Neural crest cell (in vitro differentiated cells): ENCODE measurements around the gene ANO4. TPM values are rescaled to one million over a fixed set of nuclear protein-coding genes. Genes with fewer than 3 reads are reported as not detected.

ENCODE experiments used
- DNase-seq: peaks from one replicate; pipeline ENCODE4 v3.0.0; 2021; ENCODE audit warnings: low read depth, mixed read lengths, low spot score
- H3K27ac Mint-ChIP-seq: one replicate; pipeline ENCODE4 v1.8.0; 2021; ENCODE audit warnings: mild to moderate bottlenecking, mixed read lengths; ENCODE audit not compliant: unreplicated experiment
- H3K27me3 Mint-ChIP-seq: 2 replicates; pipeline ENCODE4 v1.8.0; 2021; ENCODE audit warnings: low read depth, mild to moderate bottlenecking, mixed read lengths
- H3K36me3 Mint-ChIP-seq: 2 replicates; pipeline ENCODE4 v1.8.0; 2021; ENCODE audit warnings: low read depth, mild to moderate bottlenecking, mixed read lengths
- H3K4me1 Mint-ChIP-seq: 2 replicates; pipeline ENCODE4 v1.8.0; 2021; ENCODE audit warnings: mixed read lengths
- H3K4me3 Mint-ChIP-seq: one replicate; pipeline ENCODE4 v1.8.0; 2021; ENCODE audit warnings: mild to moderate bottlenecking, mixed read lengths
- H3K9me3 Mint-ChIP-seq: 2 replicates; pipeline ENCODE4 v1.8.0; 2021; ENCODE audit warnings: mixed read lengths
- CTCF ChIP-seq: fragments of 200-600 bp; sonication (generic); conservative IDR thresholded peaks from 2 replicates; pipeline ENCODE4 v1.5.0; 2021; ENCODE audit warnings: antibody characterized with exemption, mild to moderate bottlenecking
- total RNA-seq: library from RNA; stranded (reverse); gene quantifications from 2 replicates; pipeline ENCODE4 v1.2.1, GENCODE V29; 2021

ANO4 gene
- total RNA-seq, 1 donor from 2014 or later = 0.61 TPM

GRCh38 chr12:100840748-100841147 lies 46.2 kb downstream of the ANO4 start:
- Mint-ChIP-seq H3K36me3 (no peaks in the 10 kb centered on the region), H3K9me3 (no peaks in the 10 kb centered on the region), H3K27me3 (no peaks in the 10 kb centered on the region), H3K27ac (no peak overlapping the region), H3K4me1 (peaks cover 5% of the 10 kb centered on the region), H3K4me3 (no peak overlapping the region)
- DNase-seq = no peak
- no peak for TF ChIP-seq CTCF

GRCh38 chr12:100842156-100842555 lies 47.6 kb downstream of the ANO4 start:
- no peak for TF ChIP-seq CTCF
- Mint-ChIP-seq H3K36me3 (no peaks in the 10 kb centered on the region), H3K4me1 (peaks cover 5% of the 10 kb centered on the region), H3K4me3 (no peak overlapping the region), H3K9me3 (no peaks in the 10 kb centered on the region), H3K27ac (no peak overlapping the region), H3K27me3 (no peaks in the 10 kb centered on the region)
- DNase-seq = no peak

GRCh38 chr12:100843061-100843460 lies 48.5 kb downstream of the ANO4 start:
- DNase-seq = no peak
- H3K36me3 Mint-ChIP-seq = no peaks in the 10 kb centered on the region
- peaks cover 5% of the 10 kb centered on the region for H3K4me1 Mint-ChIP-seq
- no peak overlapping the region for H3K27ac Mint-ChIP-seq
- H3K27me3 Mint-ChIP-seq = no peaks in the 10 kb centered on the region
- no peak overlapping the region for H3K4me3 Mint-ChIP-seq
- no peak for TF ChIP-seq CTCF
- no peaks in the 10 kb centered on the region for H3K9me3 Mint-ChIP-seq

GRCh38 chr12:100845095-100845494 lies 50.5 kb downstream of the ANO4 start:
- no peak for TF ChIP-seq CTCF

GRCh38 chr12:100851637-100852036 lies 57.1 kb downstream of the ANO4 start:
- no peak overlapping the region for H3K27ac Mint-ChIP-seq

More at GRCh38 chr12:100845095-100845494, 50.5 kb downstream of the ANO4 start:
- Mint-ChIP-seq H3K4me1 (peaks cover 5% of the 10 kb centered on the region), H3K27me3 (no peaks in the 10 kb centered on the region), H3K27ac (no peak overlapping the region), H3K9me3 (no peaks in the 10 kb centered on the region), H3K36me3 (no peaks in the 10 kb centered on the region), H3K4me3 (no peak overlapping the region)
- no peak for DNase-seq

More at GRCh38 chr12:100851637-100852036, 57.1 kb downstream of the ANO4 start:
- Mint-ChIP-seq H3K36me3 (no peaks in the 10 kb centered on the region), H3K9me3 (no peaks in the 10 kb centered on the region), H3K27me3 (peaks cover 2% of the 10 kb centered on the region), H3K4me3 (no peak overlapping the region), H3K4me1 (no peaks in the 10 kb centered on the region)
- no peak for DNase-seq
- TF ChIP-seq CTCF = no peak
